Measurements from ENCODE around the gene NOP10. TPM values are rescaled to one million over a fixed set of nuclear protein-coding genes. Genes with fewer than 3 reads are reported as not detected.
"Not testable (repeated sequence)": the region's sequence is repeated elsewhere in the genome, so short reads cannot be mapped to it uniquely, and the experiment has no call there.

The NOP10 gene
- 230 and 253 TPM in 2 replicates for total RNA-seq (2014; rRNA removed; shearing (Covaris generic))

DNA sequence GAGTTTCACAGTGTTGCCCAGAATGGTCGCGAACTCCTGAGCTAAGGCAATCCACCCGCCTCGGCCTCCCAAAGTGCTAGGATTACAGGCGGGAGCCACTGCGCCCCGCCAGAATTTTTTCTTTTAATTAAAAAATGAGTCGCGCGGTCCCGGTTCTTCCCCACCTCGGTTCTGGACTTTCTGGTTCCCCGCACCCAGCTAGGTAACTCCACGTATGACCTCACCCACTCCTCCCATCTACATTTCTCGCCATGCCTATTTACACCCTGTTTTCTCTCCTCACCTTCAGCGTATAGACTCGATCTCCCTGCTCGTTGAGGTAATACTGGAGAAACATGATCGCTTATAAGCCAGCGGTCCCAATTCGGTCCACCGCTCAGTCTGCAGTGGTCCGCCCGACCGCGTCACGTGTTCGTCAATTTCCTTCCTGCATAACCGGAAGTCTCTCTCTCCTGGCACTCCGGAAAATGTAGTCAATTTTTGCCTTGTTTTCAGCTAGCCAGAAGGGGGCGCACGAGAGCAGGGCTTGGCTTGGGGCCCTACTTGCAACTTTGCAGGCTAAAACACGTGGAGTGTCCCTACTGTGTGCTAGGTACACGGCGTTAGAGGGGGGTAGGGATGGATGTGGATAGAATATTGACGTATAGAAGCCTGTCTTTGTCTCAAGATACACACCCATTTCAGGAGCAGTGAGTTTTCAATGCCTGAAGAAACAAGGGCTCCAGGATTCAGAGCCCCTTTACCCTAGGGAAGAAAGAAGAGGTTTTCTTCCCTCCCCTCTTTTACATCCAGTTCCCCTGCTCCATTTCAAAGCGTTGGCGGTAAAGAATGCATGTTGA is at the start of gene NOP10, which contains the start of gene NUTM1:
NOP10 (minus strand) TSS at position 400 of the 839 bp plus-strand sequence; CDS start at position 337, 63 bp downstream.
NUTM1 (plus strand) TSS at position 579 of the 839 bp plus-strand sequence. CDS start 382 bp downstream, outside the sequence.
- peak; percentile 97 for DNase-seq (ENCODE audit: low spot score)

- DNase-seq (ENCODE audit: low spot score), result not testable (repeated sequence)
These were observed 46.7 kb upstream of the NOP10 start for GRCh38 chr15:34389594-34390086.

- DNase-seq (ENCODE audit: low spot score), result not testable (repeated sequence)
These were observed 39.0 kb upstream of the NOP10 start for GRCh38 chr15:34381829-34382521.

DNA sequence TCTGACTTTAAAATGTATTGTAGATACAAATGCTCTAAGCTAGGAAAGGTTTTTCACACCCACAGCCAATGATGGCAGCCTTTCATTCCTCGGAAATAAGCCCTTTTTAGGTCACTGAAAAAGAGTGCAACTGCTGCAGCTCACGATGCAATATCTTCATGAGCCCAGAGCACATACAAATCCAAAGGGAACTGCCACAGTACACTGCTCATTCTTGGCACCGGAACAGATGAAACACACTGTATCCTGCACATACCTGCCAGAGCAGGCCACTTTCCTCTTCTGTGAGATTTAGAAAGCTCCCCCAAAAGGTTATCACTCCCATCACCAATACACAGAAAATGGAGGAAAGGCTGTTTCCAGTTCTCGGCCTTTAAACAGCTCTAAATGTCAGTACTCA is 37.6 kb upstream of the NOP10 start:
- DNase-seq (ENCODE audit: low spot score), result not testable (repeated sequence)

DNA sequence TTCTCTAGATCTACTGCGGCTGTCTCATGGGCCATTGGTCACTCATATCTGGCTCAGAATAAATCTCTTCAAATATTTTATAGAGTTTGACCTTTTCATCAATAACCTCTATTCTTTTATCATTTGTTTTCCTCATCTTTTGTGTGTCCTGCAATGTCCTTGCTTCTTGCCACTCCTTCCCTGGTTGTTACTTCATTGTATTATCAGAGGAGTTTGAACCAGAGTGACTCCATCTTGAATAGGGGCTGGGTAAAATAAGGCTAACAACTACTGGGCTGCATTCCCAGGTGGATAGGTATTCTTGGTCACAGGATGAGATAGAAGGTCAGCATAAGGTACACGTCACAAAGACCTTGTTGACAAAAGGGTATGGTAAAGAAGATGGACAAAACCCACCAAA is 33.9 kb upstream of the NOP10 start:
- DNase-seq (ENCODE audit: low spot score), result no peak

DNA sequence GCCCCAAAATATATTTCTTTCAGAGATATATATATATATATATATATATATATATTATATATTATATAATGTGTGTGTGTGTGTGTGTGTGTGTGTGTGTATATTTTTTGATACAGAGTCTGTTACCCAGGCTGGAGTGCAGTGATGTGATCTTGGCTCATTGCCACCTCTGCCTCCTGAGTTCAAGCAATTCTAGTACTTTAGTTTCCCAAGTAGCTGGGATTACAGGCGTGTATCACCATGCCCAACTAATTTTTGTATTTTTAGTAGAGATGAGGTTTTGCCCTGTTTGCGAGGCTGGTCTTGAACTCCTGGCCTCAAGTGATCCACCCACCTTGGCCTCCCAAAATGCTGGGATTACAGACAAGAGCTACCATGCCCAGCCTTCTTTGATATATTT is 32.6 kb upstream of the NOP10 start:
- DNase-seq (ENCODE audit: low spot score), result not testable (repeated sequence)

GRCh38 chr15:34374816-34375215 is 31.9 kb upstream of the NOP10 start:
- no peak for DNase-seq (ENCODE audit: low spot score)

DNA sequence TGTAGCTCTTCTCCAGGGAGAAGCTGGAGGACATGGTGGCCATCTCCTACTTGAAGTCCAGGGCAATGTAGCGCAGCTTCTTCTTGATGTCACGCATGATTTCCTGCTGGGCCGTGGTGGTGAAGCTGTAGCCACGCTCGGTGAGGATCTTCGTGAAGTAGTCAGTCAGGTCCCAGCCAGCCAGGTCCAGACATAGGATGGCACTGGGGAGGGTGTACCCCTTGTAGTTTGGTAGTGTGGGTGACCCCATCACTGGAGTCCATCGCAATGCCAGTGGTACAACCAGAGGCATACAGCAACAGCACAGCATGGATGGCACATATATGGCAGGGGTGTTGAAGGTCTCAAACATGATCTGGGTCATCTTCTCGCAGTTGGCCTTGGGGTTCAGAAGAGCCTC is 31.0 kb upstream of the NOP10 start:
- no peak for DNase-seq (ENCODE audit: low spot score)

- no peak for DNase-seq (ENCODE audit: low spot score)
These were observed 27.7 kb upstream of the NOP10 start for GRCh38 chr15:34370643-34371042.

DNA sequence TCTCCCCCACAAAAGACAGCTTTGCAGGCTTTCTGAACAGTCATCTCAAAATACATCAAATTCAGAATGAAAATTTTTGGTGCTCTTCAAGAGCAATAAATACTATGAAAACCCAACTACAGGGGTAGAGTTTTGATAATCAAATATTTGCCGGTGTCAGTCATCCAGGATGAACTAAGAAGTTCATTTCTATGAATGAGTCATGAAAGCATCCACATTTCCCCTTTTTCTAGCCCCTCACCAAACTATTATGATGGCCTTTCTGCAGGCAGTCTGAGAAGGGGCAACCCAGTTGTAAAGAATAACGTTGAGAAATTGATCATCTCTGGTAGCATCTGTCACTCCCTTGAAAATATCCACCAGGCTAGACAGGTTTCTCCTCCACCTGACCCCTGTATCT is 27.2 kb upstream of the NOP10 start:
- DNase-seq (ENCODE audit: low spot score), result no peak

- DNase-seq (ENCODE audit: low spot score), result peak; percentile 98
These were observed 24.5 kb upstream of the NOP10 start, which contains the start of gene LPCAT4 for GRCh38 chr15:34367101-34368081. Gene LPCAT4 (minus strand): TSS chr15:34367196. CDS start chr15:34367100, 96 bp downstream.

DNA sequence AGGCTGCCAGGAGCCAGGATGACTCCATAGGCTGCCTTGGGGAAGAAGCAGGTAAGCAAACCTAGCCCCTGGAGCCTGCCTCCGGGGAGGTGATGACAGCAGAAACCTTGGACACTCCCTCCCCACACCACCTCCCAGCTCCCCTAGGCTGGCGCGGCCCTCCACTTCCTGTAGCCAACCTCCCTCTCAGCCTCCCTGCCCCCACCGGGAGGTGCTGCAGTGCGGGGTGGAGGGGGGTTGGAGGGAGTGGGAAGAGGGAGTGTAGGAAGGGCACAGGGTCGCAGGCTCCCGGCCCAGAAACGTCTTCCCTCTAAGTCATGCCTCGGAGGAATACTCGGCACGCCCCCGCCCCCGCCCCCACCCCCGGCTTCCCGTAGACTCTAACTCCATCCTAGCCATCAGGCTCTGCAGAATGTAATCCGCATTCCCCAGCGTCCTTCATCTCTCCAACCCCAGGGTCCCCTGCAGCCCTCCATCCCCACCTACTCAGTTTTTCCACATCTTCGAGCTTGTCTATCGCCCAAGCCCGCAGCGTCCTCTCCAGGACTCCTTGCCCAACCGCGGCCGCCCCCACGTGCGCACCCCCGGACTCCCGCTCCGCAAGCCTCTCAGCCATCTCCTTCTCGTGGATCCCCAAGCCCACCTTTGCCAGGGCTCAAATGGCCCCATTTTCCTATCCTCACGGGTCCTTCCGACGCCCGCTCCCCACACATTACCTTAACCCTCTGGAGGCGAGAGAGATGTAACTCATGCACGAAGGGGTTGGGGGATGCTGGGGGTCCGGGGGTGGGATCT is 23.5 kb upstream of the NOP10 start:
- DNase-seq (ENCODE audit: low spot score), result peak; percentile 74

DNA sequence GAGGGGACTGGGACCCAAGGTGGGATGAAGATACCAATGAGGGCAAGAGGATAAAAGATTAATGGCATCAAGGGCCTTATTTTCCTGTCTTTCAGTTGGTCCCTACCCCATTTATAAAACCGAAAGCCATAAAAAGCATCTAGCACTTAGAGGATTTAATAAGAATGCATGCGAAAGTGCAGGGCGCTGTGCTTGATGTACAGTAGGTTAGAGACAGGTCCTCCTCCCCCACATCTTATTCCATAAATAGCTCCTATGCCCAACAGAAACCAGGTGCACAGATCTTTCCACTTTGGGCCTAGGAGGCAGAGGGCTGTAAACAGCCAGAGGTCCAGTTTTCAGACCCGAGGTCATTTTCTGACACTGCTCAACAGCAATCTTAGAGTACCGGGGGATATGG is 22.9 kb upstream of the NOP10 start:
- no peak for DNase-seq (ENCODE audit: low spot score)

GRCh38 chr15:34365091-34365825 is 22.3 kb upstream of the NOP10 start:
- no peak for DNase-seq (ENCODE audit: low spot score)

DNA sequence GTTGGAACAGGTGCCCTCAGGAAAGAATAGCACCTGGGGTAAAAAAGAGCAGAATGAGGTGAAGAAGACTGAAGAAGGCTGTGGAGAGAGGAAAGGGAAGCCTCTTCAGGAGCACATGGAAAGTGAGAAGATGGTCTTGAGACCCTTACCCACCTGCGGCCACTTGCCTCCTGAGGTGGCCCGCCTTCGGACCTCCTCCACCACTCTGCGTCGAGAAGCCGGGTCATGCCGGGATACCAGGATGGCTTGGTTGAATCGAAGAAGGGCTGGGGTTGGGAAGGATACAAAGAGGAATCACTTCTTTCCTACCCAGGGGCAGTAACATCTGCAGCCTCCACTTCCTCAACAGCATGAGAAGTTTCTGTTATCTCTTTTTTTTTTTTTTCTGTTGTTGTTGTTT is 21.1 kb upstream of the NOP10 start:
- DNase-seq (ENCODE audit: low spot score), result no peak

DNA sequence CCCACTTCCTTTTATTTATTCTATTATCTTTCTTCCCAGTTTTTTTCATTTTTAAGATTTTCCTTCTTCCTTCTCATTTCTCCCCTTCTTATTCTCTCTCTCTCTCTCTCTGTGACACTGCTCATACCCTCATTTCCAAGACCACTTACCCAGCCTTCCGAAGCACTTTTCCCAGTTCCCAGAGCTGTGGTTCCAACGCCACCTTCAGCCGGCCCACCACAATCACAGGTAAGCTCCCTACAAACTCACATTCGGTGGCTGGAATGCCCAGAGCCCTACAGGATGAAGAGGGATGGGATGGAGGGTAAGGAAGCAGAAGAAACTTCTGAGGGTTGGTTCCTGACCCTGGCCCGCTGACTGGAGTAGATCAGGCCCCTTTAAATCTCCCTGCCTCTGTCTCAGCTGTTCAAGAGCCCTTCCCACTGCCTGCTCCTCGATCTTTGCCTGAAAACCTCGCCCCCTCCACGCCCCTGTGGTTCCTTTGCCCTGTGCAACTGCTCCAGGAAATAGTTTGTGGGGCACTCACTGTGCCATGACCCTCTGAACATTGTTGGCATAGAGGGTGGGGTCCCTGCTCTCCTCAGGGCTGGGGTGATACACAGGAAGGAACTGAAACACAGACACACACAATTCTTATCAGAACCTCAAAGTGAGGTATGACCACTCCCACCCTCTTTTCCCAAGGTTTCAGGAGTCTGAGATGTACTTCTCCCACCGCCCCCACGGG is 19.3 kb upstream of the NOP10 start:
- DNase-seq (ENCODE audit: low spot score), result no peak

GRCh38 chr15:34361278-34361677 is 18.3 kb upstream of the NOP10 start:
- no peak for DNase-seq (ENCODE audit: low spot score)

GRCh38 chr15:34360298-34360697 is 17.4 kb upstream of the NOP10 start:
- peak; percentile 98 for DNase-seq (ENCODE audit: low spot score)

DNA sequence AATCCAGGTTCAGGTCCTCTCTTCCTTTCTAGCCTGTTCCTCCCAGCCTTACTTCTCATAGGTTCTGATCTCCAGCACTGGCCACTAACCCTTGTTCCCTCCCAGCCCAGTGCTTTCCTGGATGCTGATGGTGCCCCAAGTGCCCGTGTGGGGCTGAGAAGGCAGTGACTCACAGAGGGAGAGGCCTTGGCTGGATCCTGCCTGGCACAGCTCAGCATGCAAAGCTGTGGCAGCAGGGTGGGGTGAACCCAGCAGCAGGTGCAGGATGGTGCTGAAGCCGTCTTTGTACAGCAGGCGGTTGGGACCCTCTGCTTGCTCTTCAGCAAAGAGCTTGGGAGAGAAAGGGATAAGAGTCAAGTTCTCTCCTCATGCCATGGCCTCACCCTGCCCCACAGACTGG is 16.5 kb upstream of the NOP10 start:
- DNase-seq (ENCODE audit: low spot score), result peak; percentile 73
